ENCODE results near the gene MED25.

Gene MED25

DNA sequence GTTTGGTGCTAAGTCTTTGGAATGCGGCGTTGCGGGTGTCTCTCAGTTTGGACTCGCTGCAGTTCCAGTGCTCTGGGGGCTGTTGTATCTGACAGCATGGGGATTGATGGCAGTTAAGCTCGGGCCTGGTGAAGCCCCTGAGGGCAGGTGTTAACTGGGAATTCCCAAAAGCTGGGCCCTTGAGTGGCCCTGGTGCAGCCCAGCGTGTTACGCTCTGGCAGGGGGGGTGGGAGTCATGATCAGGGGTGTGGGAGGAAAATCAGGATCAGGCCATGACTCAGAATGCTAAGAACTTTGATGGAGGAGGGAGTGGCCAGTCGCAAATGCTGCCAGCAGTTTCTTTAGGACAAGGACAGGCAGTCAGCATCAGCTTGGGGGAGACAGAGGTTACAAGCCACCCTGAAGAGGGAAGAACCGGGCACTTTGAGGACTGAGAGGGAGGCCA is 31.7 kb upstream of the MED25 start:
- TF ChIP-seq, protein P1, sequence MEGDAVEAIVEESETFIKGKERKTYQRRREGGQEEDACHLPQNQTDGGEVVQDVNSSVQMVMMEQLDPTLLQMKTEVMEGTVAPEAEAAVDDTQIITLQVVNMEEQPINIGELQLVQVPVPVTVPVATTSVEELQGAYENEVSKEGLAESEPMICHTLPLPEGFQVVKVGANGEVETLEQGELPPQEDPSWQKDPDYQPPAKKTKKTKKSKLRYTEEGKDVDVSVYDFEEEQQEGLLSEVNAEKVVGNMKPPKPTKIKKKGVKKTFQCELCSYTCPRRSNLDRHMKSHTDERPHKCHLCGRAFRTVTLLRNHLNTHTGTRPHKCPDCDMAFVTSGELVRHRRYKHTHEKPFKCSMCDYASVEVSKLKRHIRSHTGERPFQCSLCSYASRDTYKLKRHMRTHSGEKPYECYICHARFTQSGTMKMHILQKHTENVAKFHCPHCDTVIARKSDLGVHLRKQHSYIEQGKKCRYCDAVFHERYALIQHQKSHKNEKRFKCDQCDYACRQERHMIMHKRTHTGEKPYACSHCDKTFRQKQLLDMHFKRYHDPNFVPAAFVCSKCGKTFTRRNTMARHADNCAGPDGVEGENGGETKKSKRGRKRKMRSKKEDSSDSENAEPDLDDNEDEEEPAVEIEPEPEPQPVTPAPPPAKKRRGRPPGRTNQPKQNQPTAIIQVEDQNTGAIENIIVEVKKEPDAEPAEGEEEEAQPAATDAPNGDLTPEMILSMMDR (IDR thresholded peaks at IDR 0.05; ENCODE audit: borderline replicate concordance, control extremely low read depth, extremely low read depth, insufficient read depth, missing control alignments), result no peak
- in situ Hi-C loops (cut with MboI; ENCODE audit: low sequenced_read_pairs, unreplicated experiment), result no loop called here
- DNase-seq (ENCODE audit: low spot score), result no peak

DNA sequence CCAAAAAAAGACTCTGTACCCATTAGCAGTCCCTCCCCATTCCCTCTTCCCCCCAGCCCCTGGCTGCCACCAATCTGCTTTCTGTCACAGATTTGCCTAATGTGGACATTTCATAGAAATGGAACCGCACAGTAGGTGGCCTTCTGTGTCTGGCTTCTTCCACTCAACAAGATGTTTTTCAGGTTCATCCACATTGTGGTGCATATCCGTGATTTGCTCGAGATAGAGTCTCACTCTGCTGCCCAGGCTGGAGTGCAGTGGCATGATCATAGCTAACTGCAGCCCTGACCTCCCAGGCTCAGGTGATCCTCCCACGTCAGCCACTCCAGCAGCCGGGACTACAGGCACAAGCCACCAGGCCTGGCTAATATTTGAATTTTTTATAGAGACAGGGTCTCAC is 30.3 kb upstream of the MED25 start:
- DNase-seq (ENCODE audit: low spot score), result no peak
- in situ Hi-C loops (cut with MboI; ENCODE audit: low sequenced_read_pairs, unreplicated experiment), result no loop called here
- TF ChIP-seq, protein P1 (IDR thresholded peaks at IDR 0.05; ENCODE audit: borderline replicate concordance, control extremely low read depth, extremely low read depth, insufficient read depth, missing control alignments), result no peak

- TF ChIP-seq, protein P1 (IDR thresholded peaks at IDR 0.05; ENCODE audit: borderline replicate concordance, control extremely low read depth, extremely low read depth, insufficient read depth, missing control alignments), result no peak
- DNase-seq (ENCODE audit: low spot score), result no peak
- in situ Hi-C loops (cut with MboI; ENCODE audit: low sequenced_read_pairs, unreplicated experiment), result no loop called here
These were observed 29.2 kb upstream of the MED25 start for GRCh38 chr19:49788857-49789256.

- TF ChIP-seq, protein P1 (IDR thresholded peaks at IDR 0.05; ENCODE audit: borderline replicate concordance, control extremely low read depth, extremely low read depth, insufficient read depth, missing control alignments), result no peak
- in situ Hi-C loops (cut with MboI; ENCODE audit: low sequenced_read_pairs, unreplicated experiment), result no loop called here
These were observed 27.2 kb upstream of the MED25 start for GRCh38 chr19:49790866-49791265.

DNA sequence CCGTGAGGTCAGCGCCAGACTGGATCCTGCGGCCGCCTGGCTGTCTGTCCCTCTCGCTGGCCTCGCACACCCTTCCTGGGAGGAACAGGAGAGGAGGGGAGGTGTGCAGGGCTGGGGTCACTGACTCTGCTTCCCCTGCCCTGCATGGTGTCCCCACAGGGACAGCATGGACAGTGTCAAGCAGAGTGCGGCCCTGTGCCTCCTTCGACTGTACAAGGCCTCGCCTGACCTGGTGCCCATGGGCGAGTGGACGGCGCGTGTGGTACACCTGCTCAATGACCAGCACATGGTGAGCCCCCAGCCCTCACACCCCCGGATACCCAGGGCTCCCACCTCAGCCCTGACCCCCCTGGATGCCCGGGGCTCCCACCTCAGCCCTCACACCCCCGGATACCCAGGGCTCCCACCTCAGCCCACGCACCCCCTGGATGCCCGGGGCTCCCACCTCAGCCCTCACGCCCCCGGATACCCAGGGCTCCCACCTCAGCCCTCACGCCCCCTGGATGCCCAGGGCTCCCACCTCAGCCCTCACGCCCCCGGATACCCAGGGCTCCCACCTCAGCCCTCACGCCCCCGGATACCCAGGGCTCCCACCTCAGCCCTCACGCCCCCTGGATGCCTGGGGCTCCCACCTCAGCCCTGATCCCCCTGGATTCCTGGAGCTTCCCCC is 26.2 kb upstream of the MED25 start:
- no peak for DNase-seq (ENCODE audit: low spot score)
- in situ Hi-C loops (cut with MboI; ENCODE audit: low sequenced_read_pairs, unreplicated experiment), result no loop called here
- TF ChIP-seq, protein P1 (IDR thresholded peaks at IDR 0.05; ENCODE audit: borderline replicate concordance, control extremely low read depth, extremely low read depth, insufficient read depth, missing control alignments), result no peak

More at GRCh38 chr19:49790866-49791265, 27.2 kb upstream of the MED25 start:
- no peak for DNase-seq (ENCODE audit: low spot score)

GRCh38 chr19:49792829-49793560 is 25.1 kb upstream of the MED25 start:
- no peak for DNase-seq (ENCODE audit: low spot score)
- in situ Hi-C loops (cut with MboI; ENCODE audit: low sequenced_read_pairs, unreplicated experiment), result no loop called here
- TF ChIP-seq, protein P1 (IDR thresholded peaks at IDR 0.05; ENCODE audit: borderline replicate concordance, control extremely low read depth, extremely low read depth, insufficient read depth, missing control alignments), result no peak
